ENCODE measurements around the gene CEP295NL. TPM values are rescaled to one million over a fixed set of nuclear protein-coding genes. Genes with fewer than 3 reads are reported as not detected.
A peak's percentile ranks its signal among the peaks of the same experiment; 100 is the strongest.
"Not testable (repeated sequence)": the region's sequence is repeated elsewhere in the genome, so short reads cannot be mapped to it uniquely, and the experiment has no call there.

CEP295NL gene
- total RNA-seq, 4 donors from 2014 or later, result 1.8 to 14.5 (median 3.8) TPM; not detected in 1

- Histone ChIP-seq H3K9me3 (no peaks in the 10 kb centered on the region), H3K27me3 (no peaks in the 10 kb centered on the region), H3K4me1 (peaks cover 10 to 22% of the 10 kb centered on the region in 2 donors), H3K4me3 (peak overlapping the region; percentile 1 to 9), H3K27ac (peak overlapping the region; percentile 89 to 98), H3K36me3 (no peaks in the 10 kb centered on the region)
- peak; percentile 81 to 88 for DNase-seq
- TF ChIP-seq POLR2A (IDR thresholded peaks at IDR 0.05) (peak; percentile 18 to 35), CTCF (IDR thresholded peaks at IDR 0.05) (peak in 1 of 4 experiments; percentile 21)
- intact Hi-C loops (cut with DNase I; ENCODE audit: low total_unique reads), result no loop called here
Observed at GRCh38 chr17:78879635-78880186, 23.3 kb downstream of the CEP295NL start.

GRCh38 chr17:78878871-78879527, 24.0 kb downstream of the CEP295NL start:
- intact Hi-C loops (cut with DNase I; ENCODE audit: low total_unique reads), result no loop called here
- DNase-seq, result no peak
- H3K9me3 ChIP-seq, result no peaks in the 10 kb centered on the region
- TF ChIP-seq POLR2A (IDR thresholded peaks at IDR 0.05) (no peak), CTCF (IDR thresholded peaks at IDR 0.05) (no peak)
- H3K27ac ChIP-seq, result peak overlapping the region; percentile 89 to 98
- H3K4me1 ChIP-seq, result peaks cover 7 to 18% of the 10 kb centered on the region in 2 donors
- no peaks in the 10 kb centered on the region for H3K27me3 ChIP-seq
- no peaks in the 10 kb centered on the region for H3K36me3 ChIP-seq
- H3K4me3 ChIP-seq, result no peak overlapping the region

- H3K27me3 ChIP-seq, result no peaks in the 10 kb centered on the region
- no peaks in the 10 kb centered on the region for H3K36me3 ChIP-seq
- DNase-seq, result no peak
- no peak for TF ChIP-seq POLR2A (IDR thresholded peaks at IDR 0.05)
- no peak for TF ChIP-seq CTCF (IDR thresholded peaks at IDR 0.05)
- intact Hi-C loops (cut with DNase I; ENCODE audit: low total_unique reads), result no loop called here
- no peak overlapping the region for H3K4me3 ChIP-seq
- H3K9me3 ChIP-seq, result no peaks in the 10 kb centered on the region
- peaks cover 7 to 18% of the 10 kb centered on the region in 2 donors for H3K4me1 ChIP-seq
- H3K27ac ChIP-seq, result peak overlapping the region; percentile 89 to 98
Observed at GRCh38 chr17:78878261-78878660, 24.7 kb downstream of the CEP295NL start.

- H3K27ac ChIP-seq, result peak overlapping the region in 1 of 2 donors; percentile 79
- H3K4me1 ChIP-seq; H3K4me3 ChIP-seq; H3K36me3 ChIP-seq; DNase-seq; intact Hi-C loops (cut with DNase I; ENCODE audit: low total_unique reads); H3K9me3 ChIP-seq; H3K27me3 ChIP-seq: not testable (repeated sequence)
Observed at GRCh38 chr17:78876954-78877517, 26.0 kb downstream of the CEP295NL start.

GRCh38 chr17:78876094-78876597, 26.9 kb downstream of the CEP295NL start:
- Histone ChIP-seq H3K27ac (peak overlapping the region; percentile 69 to 79), H3K4me1 (peaks cover 0 to 8% of the 10 kb centered on the region in 2 donors)

More at GRCh38 chr17:78876094-78876597, 26.9 kb downstream of the CEP295NL start:
- no peak overlapping the region for H3K4me3 ChIP-seq
- intact Hi-C loops (cut with DNase I; ENCODE audit: low total_unique reads), result no loop called here
- no peak for DNase-seq
- no peaks in the 10 kb centered on the region for H3K9me3 ChIP-seq
- no peak for TF ChIP-seq POLR2A (IDR thresholded peaks at IDR 0.05)
- TF ChIP-seq CTCF (IDR thresholded peaks at IDR 0.05), result no peak
- no peaks in the 10 kb centered on the region for H3K27me3 ChIP-seq
- no peaks in the 10 kb centered on the region for H3K36me3 ChIP-seq

All from uterus (tissue), 4 donors.